Measurements from ENCODE around the gene TGFBR3L.

- TF ChIP-seq CTCF (IDR thresholded peaks at IDR 0.05) (no peak), ZFX (IDR thresholded peaks at IDR 0.05; ENCODE audit: borderline replicate concordance) (no peak)
Observed at GRCh38 chr19:7879111-7879807, 35.4 kb upstream of the TGFBR3L start.

Measured in 22Rv1 (cell line).